DND-41 (cell line): ENCODE results near the gene CLECL1.

Experiments used
- EZH2 ChIP-seq: IDR thresholded peaks from 3 replicates; pipeline ENCODE4 v1.6.1; 2012; ENCODE audit warnings: borderline replicate concordance, low read depth, mild to moderate bottlenecking, moderate library complexity, low read length, inconsistent platforms; ENCODE audit not compliant: severe bottlenecking
- TF ChIP-seq, protein P1 (sequence below): IDR thresholded peaks from 2 replicates; pipeline ENCODE4 v1.5.1; 2012; ENCODE audit warnings: borderline replicate concordance, low read length, moderate library complexity, mild to moderate bottlenecking; ENCODE audit not compliant: poor library complexity, severe bottlenecking; ENCODE audit errors: extremely low read depth

DNA sequence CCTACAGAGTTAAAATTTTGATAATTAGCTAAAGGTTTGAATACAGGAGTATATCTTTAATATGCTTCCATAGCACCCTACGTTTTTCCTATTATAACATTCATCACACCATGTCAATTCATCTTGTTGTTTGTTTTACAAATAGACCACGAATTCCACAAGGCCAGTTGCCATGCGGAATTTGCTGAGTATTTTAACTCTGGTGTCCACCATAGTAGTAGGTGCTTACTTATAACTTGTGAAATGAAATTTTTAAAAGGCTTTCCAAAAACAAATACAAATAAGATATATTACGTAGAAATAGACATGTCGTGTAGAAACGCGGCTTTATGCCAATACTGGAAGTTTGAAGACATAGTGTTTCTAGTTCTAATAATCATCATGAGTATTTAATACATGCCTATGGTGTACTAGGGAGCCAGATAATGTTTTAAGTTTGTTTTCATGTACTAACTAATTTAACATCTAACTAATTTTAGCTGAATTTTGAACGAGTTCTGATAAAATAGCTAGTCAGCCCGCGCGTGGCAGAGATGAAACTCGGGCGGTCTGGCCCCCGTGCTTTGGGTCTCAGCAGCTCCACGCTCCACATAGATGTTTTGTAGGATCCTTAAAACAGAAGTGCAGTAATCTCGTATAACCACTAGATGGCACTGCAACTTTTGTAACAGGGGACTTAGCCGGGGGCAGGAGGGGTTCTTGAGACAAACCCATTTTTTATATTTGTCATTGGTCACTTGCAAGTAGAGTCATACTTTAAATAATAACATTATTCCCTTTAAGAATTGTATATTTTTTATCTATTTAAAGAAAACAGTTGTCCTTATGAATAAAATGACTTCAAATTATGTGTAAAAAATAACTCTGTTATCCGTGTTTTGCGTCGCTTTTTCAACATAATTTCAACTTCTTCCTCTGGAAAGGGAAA, 17.6 kb upstream of the CLECL1 start:
- TF ChIP-seq EZH2: no peak
- TF ChIP-seq, protein P1, sequence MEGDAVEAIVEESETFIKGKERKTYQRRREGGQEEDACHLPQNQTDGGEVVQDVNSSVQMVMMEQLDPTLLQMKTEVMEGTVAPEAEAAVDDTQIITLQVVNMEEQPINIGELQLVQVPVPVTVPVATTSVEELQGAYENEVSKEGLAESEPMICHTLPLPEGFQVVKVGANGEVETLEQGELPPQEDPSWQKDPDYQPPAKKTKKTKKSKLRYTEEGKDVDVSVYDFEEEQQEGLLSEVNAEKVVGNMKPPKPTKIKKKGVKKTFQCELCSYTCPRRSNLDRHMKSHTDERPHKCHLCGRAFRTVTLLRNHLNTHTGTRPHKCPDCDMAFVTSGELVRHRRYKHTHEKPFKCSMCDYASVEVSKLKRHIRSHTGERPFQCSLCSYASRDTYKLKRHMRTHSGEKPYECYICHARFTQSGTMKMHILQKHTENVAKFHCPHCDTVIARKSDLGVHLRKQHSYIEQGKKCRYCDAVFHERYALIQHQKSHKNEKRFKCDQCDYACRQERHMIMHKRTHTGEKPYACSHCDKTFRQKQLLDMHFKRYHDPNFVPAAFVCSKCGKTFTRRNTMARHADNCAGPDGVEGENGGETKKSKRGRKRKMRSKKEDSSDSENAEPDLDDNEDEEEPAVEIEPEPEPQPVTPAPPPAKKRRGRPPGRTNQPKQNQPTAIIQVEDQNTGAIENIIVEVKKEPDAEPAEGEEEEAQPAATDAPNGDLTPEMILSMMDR: peak; percentile 93
